IPS-NIHi11 (cell line): ENCODE measurements around the gene PIGS.
"Not testable (repeated sequence)": the region's sequence is repeated elsewhere in the genome, so short reads cannot be mapped to it uniquely, and the experiment has no call there.

Experiments used
- DNase-seq: peaks from one replicate; pipeline ENCODE4 v3.0.0; 2012; ENCODE audit warnings: mixed read lengths, low spot score

PIGS gene

GRCh38 chr17:28529013-28529400 is 42.3 kb downstream of the PIGS start:
- no peak for DNase-seq

- no peak for DNase-seq
Measured at GRCh38 chr17:28528327-28529012, 42.9 kb downstream of the PIGS start.

DNA sequence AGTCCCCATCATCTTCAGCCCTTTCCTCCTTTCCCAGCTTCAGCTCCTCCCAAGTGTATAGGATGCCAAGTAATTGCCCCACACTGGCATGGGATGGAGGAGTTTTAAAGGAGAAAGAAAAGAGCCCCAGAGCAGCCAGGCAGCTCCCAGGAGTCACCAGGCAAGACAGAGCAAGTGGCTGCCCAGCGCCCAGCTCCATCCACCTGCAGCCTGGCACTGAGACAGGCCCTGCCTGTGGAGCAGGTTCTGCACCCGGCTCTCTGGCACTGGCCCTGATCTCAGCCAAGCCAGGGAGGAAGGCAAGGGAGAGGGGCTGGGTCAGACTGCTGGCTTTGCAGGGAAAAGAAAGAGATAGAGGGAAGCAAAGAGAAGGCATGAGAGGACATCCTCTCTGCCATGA is 43.5 kb downstream of the PIGS start:
- no peak for DNase-seq

- no peak for DNase-seq
Measured at GRCh38 chr17:28527181-28527681, 44.1 kb downstream of the PIGS start.

GRCh38 chr17:28526381-28526780 is 44.9 kb downstream of the PIGS start:
- DNase-seq: no peak

GRCh38 chr17:28524476-28525424 is 46.6 kb downstream of the PIGS start:
- DNase-seq: no peak

DNA sequence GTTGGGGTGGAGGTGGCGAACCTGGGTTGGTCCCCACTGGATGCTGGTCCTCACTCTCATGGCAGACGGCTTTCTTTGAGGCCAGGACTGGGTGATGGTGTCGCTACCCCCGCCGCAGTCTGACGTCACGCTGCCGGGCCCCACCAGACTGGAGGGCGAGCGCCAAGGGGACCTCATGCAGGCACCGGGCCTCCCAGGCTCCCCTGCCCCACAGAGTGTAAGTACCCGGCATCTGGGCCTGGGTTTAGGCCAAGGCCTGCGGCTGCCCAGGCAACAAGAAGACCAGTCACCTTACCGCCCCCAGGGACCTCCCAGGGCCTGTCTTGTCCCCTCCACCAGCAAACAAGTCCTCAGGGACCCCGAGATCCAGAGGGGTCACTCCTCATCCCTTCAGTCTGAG is 47.4 kb downstream of the PIGS start:
- no peak for DNase-seq

GRCh38 chr17:28523186-28523585 is 48.1 kb downstream of the PIGS start:
- no peak for DNase-seq

DNA sequence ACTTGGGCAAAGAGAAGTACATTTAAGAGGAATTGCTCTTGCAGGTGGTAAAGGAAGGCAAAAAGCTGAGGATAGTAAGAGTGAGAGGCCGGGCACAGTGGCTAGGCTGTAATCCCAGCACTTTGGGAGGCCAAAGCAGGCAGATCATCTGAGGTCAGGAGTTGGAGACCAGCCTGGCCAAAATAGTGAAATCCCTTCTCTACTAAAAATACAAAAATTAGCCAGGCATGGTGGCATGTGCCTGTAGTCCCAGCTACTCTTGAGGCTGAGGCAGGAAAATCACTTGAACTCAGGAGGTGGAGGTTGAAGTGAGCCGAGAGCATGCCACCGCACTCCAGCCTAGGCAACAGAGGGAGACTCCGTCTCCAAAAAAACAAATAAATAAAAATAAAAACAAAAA is 49.0 kb downstream of the PIGS start:
- DNase-seq: not testable (repeated sequence)

GRCh38 chr17:28521311-28522085 is 49.8 kb downstream of the PIGS start:
- peak; percentile 83 for DNase-seq

DNA sequence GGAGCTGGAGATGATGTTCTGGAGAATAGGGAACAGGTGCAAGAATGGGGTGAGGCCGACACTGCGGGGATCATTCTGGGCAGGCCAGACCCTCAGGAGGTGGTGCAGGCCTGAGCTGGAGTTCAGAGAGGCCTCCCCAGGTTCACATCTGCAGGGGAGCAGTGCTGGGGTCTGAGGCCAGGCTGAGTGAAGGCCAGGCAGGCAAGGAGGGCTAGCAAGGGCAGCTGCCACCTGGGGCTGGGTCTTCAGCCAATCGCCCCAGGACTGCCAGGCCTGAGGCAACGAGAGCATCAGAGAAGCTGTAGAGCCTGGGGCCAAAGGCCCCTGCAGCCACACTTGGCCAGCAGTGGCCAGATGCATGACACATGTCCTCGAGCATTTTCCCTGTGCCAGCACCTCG is 50.6 kb downstream of the PIGS start:
- DNase-seq: no peak

DNA sequence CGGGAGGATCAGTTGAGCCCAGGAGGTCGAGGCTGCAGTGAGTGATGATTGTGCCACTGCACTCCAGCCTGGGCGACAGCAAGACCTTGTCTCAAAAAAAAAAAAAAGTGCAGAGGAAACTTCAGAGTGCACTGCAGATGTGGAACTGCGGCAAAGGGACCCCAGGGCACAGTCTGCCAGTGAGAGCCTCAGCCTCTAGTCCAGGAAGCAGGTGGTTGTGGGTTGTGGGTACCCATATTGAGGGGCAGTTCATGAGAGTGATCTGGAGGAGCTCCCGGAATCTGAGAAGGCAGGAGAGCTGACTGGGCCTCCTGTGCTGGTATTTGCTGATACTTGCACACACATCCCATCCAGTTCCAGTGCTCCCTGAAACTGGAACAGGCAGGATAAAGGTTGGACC is 52.1 kb downstream of the PIGS start:
- no peak for DNase-seq

DNA sequence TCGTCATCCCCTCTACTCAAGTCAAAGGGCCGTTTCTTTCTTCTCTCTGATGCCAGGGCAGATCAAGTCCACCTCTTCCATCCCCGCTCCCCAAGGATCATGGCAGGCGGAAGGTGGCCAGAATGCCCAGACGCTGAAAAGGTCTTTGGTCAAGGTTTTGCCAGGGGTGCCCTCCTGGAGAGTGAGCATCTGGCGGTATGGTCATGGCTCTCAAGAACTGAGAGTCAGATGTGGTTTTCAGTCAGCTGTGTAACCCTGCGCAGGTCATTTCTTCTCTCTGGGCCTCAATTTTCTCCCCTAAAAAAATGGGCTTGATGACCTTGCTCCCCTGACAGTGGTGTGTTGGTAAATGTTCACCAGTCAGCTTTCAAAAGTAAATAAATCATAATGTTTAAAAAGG is 52.7 kb downstream of the PIGS start:
- no peak for DNase-seq

GRCh38 chr17:28518132-28518531 is 53.2 kb downstream of the PIGS start:
- no peak for DNase-seq

DNA sequence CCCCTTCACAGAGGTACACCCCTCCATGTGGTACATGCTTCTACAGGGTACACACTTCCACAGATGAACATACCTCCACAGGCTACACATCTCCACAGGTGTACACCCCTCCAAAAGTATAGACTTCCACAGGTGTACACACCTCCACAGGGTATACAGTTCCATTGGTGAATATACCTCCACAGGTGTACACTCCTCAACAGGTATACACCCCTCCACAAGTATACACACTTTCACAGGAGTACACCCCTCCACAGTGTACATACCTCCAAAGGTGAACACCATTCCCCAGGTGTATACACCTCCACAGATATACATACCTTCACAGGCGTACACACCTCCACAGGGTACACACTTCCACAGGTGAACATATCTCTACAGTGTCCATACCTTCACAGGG is 55.8 kb downstream of the PIGS start:
- DNase-seq: no peak

DNA sequence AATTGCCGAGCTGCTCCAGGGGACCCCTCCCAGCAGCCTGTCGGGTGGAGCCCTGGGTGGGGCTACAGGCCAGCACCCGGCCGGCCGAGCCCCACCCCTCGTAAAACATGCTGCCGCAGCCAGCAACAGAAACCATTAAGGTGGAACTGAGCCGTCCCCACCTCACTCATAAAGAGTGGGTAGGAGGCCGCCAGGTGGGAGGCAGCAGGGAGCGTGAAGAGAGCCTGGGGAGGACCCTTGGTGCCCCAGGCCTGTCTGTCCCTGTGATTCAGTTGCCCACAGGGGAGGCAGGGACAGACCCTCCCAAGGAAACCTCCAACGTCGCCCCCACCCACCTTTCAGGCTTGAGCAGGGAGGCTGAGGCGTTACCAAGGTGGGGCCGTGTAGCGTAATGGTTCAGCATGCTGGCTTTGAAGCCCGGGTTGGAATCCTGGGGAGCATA is 56.7 kb downstream of the PIGS start:
- no peak for DNase-seq

- DNase-seq: no peak
Measured at GRCh38 chr17:28513476-28513875, 57.8 kb downstream of the PIGS start.

DNA sequence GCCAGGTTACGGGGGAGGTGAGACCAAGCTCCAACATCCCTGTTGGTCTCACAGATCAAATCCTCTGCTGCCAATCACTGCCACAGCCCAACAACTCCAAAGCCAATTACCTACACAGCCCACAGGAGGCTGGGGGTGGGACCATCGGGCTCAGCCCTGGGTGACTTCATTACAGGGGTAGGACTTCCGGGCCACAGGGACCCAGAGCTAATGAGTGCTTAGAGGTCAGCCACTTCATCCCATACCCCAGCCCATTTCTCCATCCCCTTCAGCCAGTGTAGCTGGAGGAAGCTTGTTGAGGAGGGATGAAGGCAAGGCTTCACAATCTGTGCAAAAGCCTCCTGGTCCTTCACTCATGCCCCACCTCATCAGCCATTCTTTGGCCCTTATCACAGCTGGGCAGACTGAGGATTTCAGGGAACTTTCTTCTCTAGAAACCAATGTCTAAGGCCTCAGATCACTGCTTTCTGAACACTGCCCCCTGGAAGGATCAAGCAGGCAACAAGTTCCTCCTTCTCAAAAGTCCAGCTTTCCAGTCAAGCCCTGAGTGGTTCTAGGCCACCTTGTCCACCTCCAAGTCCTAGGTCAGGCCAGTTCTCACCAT is 59.4 kb downstream of the PIGS start:
- DNase-seq: no peak

DNA sequence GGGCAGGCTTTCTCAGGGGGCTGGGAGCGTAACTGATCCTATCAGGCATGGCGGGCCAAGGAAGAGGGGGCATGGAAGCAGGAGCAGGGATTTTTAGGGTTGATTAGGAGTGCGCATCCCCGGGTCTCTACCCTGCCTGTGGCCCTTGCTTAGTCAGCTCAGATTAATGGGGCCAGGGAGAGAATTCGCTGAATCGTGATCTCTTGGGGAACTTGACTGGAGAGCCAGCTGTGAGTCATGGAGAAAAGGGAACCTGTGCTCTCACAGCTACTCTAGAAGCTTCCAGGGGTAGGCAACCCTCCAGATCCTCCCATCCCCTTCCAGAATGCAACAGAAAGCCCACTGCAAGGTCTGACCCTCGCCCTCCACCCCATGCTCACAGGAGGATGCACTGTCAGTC is 61.5 kb downstream of the PIGS start:
- DNase-seq: no peak

DNA sequence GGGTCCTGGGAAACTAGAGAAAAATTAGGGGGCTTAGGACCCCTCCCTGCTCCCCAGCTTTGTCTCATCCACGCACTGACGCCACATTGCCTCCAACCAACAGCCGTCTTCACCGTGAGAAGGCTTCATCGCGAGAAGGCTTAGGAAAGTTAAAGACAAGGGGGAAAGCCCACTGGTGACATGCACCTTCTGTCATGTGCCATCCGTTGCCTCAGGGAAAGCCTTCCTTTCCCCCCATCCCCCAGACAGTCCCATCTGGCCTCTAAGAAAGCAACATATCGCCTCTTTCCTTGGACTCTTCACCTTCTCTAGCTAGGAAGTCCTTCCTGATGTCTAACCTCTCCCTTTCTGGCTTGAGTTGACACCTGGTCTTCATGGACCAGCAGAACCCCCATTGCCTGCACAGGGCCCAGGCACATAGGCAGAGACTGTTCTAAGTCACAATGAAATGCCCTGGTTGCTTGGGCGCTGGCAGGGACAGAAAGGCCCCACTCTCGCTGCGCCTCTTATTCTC is 63.1 kb downstream of the PIGS start:
- DNase-seq: no peak

GRCh38 chr17:28507567-28508203 is 63.6 kb downstream of the PIGS start:
- peak; percentile 67 for DNase-seq
